ENCODE results near the gene ACVR1.

ACVR1 gene

DNA sequence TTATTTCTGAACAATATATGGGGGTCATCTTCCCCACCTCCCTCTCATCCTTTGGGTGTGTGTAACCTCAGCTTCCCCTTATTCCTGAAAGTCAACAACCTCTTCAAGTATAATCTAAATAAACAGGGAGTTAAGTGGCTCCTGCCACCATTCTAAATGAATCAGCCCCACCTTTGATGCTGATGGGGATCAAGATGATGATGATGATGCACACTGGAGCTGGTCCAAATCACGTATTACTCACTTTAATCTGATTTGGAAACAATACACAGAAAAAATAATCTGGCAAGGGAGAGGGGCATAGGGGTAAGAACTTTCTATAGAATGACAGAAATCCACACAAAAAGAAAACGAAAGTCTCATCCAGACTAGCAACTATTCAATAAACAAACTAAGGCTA lies 7.1 kb downstream of the ACVR1 start:
- TF ChIP-seq, protein P1, sequence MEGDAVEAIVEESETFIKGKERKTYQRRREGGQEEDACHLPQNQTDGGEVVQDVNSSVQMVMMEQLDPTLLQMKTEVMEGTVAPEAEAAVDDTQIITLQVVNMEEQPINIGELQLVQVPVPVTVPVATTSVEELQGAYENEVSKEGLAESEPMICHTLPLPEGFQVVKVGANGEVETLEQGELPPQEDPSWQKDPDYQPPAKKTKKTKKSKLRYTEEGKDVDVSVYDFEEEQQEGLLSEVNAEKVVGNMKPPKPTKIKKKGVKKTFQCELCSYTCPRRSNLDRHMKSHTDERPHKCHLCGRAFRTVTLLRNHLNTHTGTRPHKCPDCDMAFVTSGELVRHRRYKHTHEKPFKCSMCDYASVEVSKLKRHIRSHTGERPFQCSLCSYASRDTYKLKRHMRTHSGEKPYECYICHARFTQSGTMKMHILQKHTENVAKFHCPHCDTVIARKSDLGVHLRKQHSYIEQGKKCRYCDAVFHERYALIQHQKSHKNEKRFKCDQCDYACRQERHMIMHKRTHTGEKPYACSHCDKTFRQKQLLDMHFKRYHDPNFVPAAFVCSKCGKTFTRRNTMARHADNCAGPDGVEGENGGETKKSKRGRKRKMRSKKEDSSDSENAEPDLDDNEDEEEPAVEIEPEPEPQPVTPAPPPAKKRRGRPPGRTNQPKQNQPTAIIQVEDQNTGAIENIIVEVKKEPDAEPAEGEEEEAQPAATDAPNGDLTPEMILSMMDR (IDR thresholded peaks at IDR 0.05): no peak
- no peak for TF ChIP-seq ZFX (IDR thresholded peaks at IDR 0.05; ENCODE audit: borderline replicate concordance)
- no peak overlapping the region for H3K27ac ChIP-seq

DNA sequence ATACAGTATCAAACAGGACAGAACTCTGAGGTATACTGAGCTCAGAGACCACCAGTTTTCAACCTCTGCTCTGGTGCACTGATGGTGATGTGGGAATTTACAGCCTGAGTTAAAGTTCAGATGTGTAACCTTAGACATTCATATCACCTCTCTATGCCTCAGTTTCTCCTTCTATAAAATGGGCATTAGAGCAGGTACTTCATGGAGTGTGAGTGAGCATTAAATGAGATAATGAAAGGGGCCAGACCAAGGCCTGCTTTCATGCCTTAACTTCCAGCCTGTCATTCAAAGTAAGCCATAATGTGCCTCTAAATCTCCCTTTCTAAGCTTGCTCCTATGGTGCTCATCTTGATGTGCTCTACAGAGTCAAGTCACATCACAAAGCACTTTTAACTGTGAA lies 8.4 kb downstream of the ACVR1 start:
- peak overlapping the region; percentile 34; the same call in 1 of the 2 replicates for H3K27ac ChIP-seq
- no peak for TF ChIP-seq ZFX (IDR thresholded peaks at IDR 0.05; ENCODE audit: borderline replicate concordance)
- TF ChIP-seq, protein P1 (IDR thresholded peaks at IDR 0.05): no peak

DNA sequence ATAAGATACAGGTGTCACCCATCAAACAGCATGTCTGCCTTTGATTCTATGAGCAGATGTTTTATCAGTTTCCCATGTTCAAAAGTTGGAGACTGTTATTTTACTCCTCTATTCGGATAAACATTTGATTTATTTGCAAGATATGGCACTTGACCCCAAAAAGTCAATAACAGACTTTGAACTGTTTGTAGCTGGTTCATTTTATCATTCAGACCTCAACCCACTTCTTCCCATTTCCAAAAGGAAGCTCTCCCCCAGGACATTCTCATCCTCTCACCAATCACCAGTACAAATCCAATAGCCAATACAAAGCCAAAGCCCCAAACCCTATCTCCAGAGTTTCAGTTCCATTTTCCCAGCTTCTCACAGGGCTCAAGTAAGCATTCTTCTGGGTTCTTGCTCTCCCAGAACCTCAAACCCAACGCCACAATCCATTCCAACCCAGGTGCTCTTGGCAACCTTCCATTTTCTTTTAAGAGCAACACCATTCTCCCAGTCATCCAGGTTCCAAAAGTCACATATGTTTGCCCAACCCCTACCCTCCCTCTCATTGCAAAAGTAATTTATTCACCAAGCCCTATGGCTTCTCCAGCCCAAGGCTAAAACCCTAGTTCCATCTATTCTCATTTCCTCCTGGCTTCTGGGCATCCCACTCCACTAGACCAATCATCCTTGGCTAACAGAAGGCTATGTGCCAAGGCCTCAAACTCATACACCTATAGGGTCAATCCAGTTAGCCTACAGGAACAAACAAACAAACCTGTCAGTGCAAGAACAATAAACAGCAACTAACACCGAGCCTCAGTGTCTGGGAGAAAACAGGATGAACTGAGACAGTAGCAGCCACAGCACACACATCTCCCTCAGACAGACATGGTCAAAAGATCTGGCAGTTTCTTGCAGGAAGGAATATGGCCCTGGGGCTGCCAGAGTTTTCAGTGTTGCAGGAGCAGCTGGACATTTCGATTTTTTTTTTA lies 9.2 kb downstream of the ACVR1 start:
- TF ChIP-seq, protein P1 (IDR thresholded peaks at IDR 0.05): no peak
- no peak for TF ChIP-seq ZFX (IDR thresholded peaks at IDR 0.05; ENCODE audit: borderline replicate concordance)
- peak overlapping the region; percentile 34 for H3K27ac ChIP-seq

- no peak overlapping the region for H3K27ac ChIP-seq
- TF ChIP-seq, protein P1 (IDR thresholded peaks at IDR 0.05): no peak
- TF ChIP-seq ZFX (IDR thresholded peaks at IDR 0.05; ENCODE audit: borderline replicate concordance): no peak
Measured at GRCh38 chr2:157866202-157866601, 9.9 kb downstream of the ACVR1 start.

GRCh38 chr2:157864857-157865430 lies 11.2 kb downstream of the ACVR1 start:
- H3K27ac ChIP-seq: no peak overlapping the region
- TF ChIP-seq ZFX (IDR thresholded peaks at IDR 0.05; ENCODE audit: borderline replicate concordance): no peak
- TF ChIP-seq, protein P1 (IDR thresholded peaks at IDR 0.05): no peak

GRCh38 chr2:157858846-157859245 lies 17.3 kb downstream of the ACVR1 start:
- H3K27ac ChIP-seq: no peak overlapping the region
- TF ChIP-seq ZFX (IDR thresholded peaks at IDR 0.05; ENCODE audit: borderline replicate concordance): no peak
- TF ChIP-seq, protein P1 (IDR thresholded peaks at IDR 0.05): no peak

DNA sequence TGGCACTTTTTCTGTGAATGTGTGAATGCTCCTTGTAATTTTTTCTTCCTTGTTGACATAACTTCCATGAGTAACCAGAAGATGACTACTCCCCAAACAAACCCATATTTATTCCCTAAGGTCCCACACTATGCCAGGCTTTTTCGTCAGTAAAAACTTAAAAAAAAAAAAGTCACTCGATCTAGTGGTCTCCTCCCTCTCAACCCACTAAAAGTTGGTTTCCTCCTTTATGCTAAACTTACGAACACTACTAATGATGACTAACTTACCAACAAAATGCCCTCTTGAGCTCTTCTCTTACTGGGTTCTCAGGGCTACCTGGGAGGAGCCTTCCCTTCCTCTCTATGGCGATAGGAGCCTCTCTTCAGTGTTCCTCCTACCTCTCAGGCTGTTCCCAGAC lies 18.2 kb downstream of the ACVR1 start:
- TF ChIP-seq, protein P1 (IDR thresholded peaks at IDR 0.05): no peak
- TF ChIP-seq ZFX (IDR thresholded peaks at IDR 0.05; ENCODE audit: borderline replicate concordance): no peak
- no peak overlapping the region for H3K27ac ChIP-seq

All from 22Rv1 (cell line).